Effector CD8-positive, alpha-beta T cell (primary cell): ENCODE data around the gene KRTAP10-12.
"Not testable (repeated sequence)": the region's sequence is repeated elsewhere in the genome, so short reads cannot be mapped to it uniquely, and the experiment has no call there.

Experiments used
- DNase-seq: peaks from one replicate; lab custom pipeline; 2025; lab: John Stamatoyannopoulos, UW
- total RNA-seq, 4 experiments: gene quantifications; one replicate each; lab custom pipeline; 2026; lab: John Stamatoyannopoulos, UW

Gene KRTAP10-12, protein sequence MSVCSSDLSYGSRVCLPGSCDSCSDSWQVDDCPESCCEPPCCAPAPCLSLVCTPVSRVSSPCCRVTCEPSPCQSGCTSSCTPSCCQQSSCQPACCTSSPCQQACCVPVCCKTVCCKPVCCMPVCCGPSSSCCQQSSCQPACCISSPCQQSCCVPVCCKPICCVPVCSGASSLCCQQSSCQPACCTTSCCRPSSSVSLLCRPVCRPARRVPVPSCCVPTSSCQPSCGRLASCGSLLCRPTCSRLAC
- 0 reads per million in 4 experiments for total RNA-seq

DNA sequence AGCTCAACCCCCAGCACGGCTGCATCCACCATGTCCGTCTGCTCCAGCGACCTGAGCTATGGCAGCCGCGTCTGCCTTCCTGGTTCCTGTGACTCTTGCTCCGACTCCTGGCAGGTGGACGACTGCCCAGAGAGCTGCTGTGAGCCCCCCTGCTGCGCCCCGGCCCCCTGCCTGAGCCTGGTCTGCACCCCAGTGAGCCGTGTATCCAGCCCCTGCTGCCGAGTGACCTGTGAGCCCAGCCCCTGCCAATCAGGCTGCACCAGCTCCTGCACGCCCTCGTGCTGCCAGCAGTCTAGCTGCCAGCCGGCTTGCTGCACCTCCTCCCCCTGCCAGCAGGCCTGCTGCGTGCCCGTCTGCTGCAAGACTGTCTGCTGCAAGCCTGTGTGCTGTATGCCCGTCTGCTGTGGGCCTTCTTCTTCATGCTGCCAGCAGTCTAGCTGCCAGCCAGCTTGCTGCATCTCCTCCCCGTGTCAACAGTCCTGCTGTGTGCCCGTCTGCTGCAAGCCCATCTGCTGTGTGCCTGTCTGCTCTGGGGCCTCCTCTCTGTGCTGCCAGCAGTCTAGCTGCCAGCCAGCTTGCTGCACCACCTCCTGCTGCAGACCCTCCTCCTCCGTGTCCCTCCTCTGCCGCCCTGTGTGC is at the start of gene KRTAP10-12:
TSS of gene KRTAP10-12 (plus strand) at position 1 of the 639 bp plus-strand sequence. CDS start at position 31, 30 bp downstream.
- DNase-seq, result not testable (repeated sequence)

- DNase-seq, result no peak
These were observed 49.8 kb upstream of the KRTAP10-12 start for GRCh38 chr21:44647222-44647552.

GRCh38 chr21:44648557-44649311 is 48.2 kb upstream of the KRTAP10-12 start:
- no peak for DNase-seq

GRCh38 chr21:44649521-44650100 is 47.4 kb upstream of the KRTAP10-12 start:
- DNase-seq, result no peak

GRCh38 chr21:44650265-44650972 is 46.6 kb upstream of the KRTAP10-12 start:
- no peak for DNase-seq

GRCh38 chr21:44650973-44651675 is 45.8 kb upstream of the KRTAP10-12 start:
- DNase-seq, result no peak

- DNase-seq, result no peak
These were observed 43.8 kb upstream of the KRTAP10-12 start for GRCh38 chr21:44653123-44653522.

DNA sequence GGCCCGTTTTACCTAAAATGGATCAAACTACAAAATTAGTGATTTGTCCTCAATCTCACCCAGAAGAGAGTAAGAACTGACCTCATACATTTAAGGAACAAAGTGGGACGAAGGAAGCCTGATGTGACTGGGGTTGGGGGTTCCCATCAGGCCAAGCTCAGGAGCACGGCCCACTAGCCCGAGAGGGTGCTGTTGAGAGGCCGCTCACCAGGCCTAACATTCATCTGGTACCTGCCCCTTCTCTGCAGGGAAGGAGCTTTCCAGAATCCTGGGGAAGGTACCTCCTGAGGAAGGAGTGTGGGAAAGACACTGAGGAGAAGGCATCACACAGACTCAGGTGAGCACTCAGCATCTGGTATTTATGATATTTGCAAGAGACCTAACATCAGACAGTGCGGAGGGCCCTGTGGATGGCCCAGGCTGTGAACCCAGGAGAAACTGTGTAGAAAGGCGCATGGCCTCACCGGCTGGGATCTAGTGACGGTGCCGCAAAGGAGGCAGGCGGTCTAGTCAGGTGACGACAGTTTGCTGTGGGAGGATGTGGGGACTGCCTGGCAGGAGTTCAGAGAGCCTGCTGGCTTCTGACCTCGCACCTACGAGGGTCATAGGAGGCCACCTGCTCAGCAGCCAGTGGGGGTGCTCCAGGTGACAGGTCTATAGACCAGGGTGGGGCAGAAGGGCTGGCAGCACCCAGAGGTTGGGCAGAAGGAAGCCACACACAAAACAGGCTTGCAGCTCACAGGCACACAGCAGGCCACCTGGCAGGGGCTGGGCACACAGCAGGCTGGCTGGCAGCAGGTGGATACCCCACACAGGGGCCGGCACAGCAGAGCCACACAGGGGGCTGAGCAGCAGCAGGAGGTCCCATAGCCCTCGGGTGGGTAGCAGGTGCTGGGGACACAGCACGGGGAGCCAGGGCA is 43.1 kb upstream of the KRTAP10-12 start:
- DNase-seq, result peak; percentile 33

GRCh38 chr21:44654576-44655175 is 42.3 kb upstream of the KRTAP10-12 start, which contains the start of gene KRTAP12-4:
TSS of gene KRTAP12-4 (minus strand) at chr21:44654659. CDS start at chr21:44654614, 45 bp downstream.
- no peak for DNase-seq

- DNase-seq, result no peak
These were observed 40.1 kb upstream of the KRTAP10-12 start for GRCh38 chr21:44656868-44657267.

DNA sequence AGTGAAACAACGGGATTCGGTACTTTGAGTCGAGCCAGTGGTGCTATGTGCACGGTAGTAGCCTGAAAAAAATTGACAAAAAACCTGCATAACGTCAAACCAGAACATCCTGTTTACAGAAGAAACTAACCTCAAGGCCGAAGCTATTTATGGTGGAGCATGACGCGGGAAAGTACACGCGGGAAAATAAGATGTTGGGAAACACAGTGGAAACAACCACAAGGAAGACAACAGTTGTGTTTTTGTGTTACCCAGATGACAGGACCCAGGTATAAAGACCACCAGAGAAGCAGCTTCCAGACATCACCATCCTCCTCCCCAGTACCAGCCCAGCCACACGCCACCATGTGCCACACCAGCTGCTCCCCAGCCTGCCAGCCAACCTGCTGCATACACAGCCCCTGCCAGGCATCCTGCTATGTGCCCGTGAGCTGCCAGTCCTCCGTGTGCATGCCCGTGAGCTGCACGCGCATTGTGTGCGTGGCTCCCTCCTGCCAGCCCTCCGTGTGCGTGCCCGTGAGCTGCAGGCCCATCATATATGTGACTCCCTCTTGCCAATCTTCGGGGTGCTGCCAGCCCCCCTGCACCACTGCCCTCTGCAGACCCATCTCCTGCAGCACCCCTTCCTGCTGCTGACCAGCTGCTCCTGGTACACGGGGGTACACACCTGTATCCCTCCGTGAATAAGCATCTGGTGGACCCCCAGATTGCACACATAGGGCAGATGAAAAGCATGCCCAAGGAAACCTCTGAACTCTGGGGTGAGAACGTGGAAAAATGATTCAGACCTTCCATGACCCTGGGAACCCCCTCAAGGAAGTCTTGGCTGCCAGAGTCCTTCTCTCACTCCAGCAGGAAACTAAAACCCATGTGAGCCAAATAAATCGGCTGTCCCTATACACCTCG is 39.1 kb upstream of the KRTAP10-12 start, which contains the start of gene KRTAP12-3:
TSS of gene KRTAP12-3 (plus strand) at position 298 of the 906 bp plus-strand sequence. CDS start at position 346, 48 bp downstream.
- DNase-seq, result peak; percentile 32

- no peak for DNase-seq
These were observed 38.4 kb upstream of the KRTAP10-12 start for GRCh38 chr21:44658541-44658910.

DNA sequence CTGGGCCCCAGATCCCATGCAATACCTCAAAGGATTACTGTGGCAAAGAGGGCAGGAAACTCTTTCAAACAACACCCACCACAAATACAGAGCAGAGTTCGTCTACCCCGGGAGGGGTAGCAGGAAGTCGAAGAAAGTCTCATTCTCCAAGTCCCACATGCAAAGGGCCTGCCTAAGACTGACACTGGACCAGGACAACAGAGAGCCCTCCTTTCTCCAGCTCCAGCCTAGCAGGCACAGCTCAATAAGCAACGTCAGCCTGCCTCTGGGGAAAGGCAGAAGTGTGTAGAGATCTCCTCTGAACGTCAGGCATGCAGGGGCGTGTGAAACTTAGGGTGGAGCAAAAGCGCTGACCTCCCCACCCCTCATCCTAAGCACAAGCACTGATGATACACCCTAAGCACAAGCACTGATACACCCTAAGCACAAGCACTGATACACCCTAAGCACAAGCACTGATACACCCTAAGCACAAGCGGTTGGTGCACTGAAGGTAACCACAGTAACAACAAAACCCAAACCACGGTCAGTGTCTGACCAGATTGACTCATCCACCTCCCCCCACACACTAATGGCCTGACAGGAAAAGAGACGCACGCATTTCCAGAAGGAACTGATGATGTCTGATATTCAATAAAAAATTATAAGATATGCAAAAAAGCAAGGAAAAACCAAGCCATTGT is 37.9 kb upstream of the KRTAP10-12 start:
- DNase-seq, result no peak

- not testable (repeated sequence) for DNase-seq
These were observed 35.4 kb upstream of the KRTAP10-12 start for GRCh38 chr21:44661567-44661966.

DNA sequence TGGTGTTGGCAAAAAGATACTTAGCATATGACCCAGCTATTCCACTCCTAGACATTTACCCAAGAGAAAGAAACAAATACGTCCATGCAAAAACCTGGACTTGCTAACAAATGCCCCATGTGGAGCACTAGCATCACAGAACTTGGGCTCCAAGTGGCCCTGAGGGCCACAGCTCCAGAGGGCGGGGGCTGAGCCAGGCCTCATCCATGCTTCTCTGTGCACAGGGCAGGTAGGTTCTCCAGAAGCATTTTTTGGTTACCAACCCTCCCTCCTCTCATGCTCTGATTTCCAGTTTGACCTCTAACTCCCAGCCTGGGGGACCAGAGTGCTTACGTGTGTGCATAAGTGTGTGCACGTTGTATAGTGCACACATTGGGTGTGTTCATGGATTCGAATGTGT is 32.3 kb upstream of the KRTAP10-12 start:
- no peak for DNase-seq

GRCh38 chr21:44666401-44667320 is 30.3 kb upstream of the KRTAP10-12 start, which contains the start of gene KRTAP12-2:
TSS of gene KRTAP12-2 (minus strand) at chr21:44666927. CDS start at chr21:44666886, 41 bp downstream.
- no peak for DNase-seq

DNA sequence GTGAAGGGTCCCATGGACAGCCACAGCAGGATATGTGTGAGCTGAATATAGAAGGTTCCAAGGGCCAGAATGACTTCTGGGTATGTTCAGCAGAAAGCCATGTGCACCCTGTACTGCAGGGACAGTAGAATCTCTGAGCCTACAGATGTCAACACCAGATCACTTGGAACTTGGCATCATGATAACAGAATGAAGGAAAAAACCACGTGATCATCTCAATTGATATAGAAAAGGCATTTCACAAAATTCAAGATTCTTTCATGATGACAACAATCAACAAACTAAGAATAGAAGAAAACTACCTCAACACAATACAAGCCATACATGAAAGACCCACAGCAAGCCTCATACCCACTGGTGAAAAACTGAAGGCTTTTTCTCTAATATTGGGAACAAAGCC is 29.4 kb upstream of the KRTAP10-12 start:
- no peak for DNase-seq
